T-helper 2 cell (primary cell): ENCODE measurements around the gene SSRP1.
"Not testable (repeated sequence)": the region's sequence is repeated elsewhere in the genome, so short reads cannot be mapped to it uniquely, and the experiment has no call there.

Experiments used
- DNase-seq, 5 experiments: peaks; one replicate each; pipeline versions ENCODE4 v3.0.0 to v3.0.0-alpha.2; 2012 to 2022

SSRP1 gene

GRCh38 chr11:57300785-57301184 lies 34.9 kb downstream of the SSRP1 start:
- DNase-seq: no peak

- no peak for DNase-seq
These were observed 36.4 kb downstream of the SSRP1 start for GRCh38 chr11:57299150-57299737.

GRCh38 chr11:57297221-57297620 lies 38.5 kb downstream of the SSRP1 start:
- no peak for DNase-seq

DNA sequence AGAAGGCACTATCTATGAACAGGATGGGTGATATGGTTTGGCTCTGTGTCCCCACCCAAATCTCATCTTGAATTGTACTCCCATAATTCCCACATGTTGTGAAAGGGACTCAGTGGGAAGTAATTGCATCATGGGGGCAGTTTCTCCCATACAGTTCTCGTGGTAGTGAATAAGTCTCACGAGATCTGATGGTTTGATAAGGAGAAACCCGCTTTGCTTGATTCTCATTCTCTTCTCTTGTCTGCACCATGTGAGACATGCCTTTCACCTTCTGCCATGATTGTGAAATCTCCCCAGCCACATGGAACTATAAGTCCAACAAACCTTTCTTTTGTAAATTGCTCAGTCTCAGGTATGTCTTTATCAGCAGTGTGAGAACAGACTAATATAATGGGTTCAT lies 39.5 kb downstream of the SSRP1 start:
- DNase-seq: not testable (repeated sequence)

GRCh38 chr11:57294225-57295131 lies 41.2 kb downstream of the SSRP1 start:
- no peak for DNase-seq

GRCh38 chr11:57290288-57290687 lies 45.4 kb downstream of the SSRP1 start:
- no peak for DNase-seq

DNA sequence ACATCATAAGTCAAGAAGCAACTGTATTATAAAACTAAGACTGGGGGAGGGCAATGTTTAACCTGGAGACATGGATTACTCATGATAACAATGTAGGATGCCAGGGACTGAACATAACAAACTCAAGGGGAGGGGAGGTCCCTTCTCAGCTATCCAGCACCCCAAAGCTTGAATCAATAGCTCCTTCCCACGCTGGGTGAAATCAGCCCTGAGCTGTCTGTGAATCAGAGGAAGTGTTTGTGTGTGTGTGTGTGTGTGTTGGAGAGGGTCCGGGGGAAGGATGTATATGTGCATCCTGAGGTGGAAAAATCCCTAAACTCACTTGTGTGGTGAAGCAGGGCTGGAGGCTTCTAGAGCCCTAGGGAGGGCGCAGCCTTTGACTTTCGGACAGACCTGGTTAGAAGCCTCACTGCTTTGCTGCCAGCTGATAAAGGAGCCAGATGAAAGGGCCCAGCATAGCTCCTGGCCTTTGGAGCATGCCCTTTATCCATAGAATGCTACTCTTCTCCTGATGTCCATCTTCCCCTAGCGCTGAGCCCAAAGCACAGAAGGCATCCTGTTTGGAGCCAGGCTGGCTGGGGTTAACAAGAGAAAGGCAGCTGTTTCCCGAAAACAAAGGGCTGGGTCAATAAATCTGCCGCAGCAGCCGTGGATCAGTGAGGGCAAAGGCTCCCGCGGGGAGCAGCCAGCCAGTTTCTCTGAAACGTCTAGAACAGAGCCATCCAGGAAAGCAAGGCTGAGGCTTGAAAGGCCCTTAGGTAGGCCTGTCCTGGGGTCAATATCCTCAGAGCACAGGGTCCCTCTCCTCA lies 46.7 kb downstream of the SSRP1 start:
- DNase-seq: no peak

GRCh38 chr11:57287884-57288283 lies 47.8 kb downstream of the SSRP1 start:
- no peak for DNase-seq

- DNase-seq: no peak
These were observed 52.3 kb downstream of the SSRP1 start for GRCh38 chr11:57283231-57283990.

DNA sequence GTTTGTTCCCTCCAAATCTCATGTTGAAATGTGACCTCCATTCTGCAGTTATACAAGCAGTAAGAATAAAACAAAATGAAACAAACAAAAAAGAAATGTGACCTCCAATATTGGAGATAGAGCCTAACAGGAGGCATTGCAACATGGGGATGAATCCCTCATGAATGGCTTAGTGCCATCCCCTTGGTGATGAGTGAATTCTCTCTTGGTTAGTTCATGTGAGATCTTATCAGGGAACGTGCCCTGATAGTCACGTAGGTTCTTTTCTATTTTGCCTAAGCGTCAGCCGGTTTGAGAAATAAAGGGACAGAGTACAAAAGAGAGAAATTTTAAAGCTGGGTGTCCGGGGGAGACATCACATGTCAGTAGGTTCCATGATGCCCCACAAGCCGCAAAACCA lies 54.1 kb downstream of the SSRP1 start:
- DNase-seq: not testable (repeated sequence)

DNA sequence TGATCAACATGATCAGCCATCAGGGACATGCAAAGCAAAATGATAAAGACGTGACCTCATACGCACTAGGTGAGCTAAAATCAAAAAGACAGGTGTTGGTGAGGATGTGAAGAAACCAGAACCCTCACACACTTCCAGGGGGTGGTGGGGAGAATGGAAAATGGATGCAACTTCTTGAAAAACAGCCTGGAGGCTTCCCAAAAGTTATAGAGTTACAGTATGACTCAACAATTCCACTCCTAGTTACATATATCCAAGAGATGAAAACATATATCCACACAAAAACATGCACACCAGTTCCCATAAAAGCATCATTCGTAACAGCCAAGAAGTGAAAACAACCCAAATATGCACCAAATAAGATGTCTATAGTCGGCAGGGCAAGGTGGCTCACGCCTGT lies 56.6 kb downstream of the SSRP1 start:
- no peak for DNase-seq

- no peak for DNase-seq
These were observed 57.0 kb downstream of the SSRP1 start for GRCh38 chr11:57278721-57279095.

DNA sequence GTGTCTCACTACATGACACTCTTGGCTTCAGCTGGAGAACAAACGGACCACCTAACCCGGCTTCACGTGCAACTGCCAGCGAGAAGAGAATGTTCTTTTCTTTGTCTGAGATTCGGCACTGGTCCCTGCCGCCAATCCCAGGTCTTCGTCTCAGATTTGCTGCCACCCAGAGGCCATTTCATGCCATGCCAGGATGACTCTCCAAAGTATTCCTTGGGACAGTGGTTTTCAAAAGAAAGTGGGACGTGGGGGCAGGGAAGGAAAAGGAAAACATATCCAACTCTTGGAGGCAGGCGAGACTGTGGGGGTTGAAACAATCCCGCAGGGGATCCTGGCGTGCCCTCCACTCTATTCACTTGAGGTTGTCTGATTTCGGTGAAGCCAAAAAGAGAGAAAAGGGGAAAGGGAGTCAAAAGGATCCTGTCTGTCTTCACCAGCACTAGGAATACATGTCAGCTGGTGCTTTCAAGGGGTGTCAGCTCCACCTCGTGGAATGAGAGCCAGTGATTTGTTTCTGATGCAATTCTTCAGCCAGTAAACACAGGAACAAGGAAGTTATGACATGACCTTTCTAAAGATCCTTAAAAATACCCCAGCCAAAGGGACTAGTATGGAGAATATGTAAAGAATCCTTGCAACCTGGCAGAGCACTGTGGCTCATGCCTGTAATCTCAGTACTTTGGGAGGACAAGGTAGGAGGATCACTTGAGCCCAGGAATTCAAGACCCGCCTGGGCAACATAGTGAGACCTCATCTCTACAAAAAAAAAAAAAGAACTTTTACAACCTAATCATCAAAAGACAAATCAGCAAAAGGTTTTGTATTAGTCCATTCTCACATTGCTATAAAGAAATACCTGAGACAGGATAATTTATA lies 57.6 kb downstream of the SSRP1 start:
- DNase-seq: peak in 2 of 5 experiments; percentile 4 to 5

- DNase-seq: no peak
These were observed 58.6 kb downstream of the SSRP1 start for GRCh38 chr11:57276971-57277675.

- no peak for DNase-seq
These were observed 59.3 kb downstream of the SSRP1 start for GRCh38 chr11:57276169-57276970.
